ENCODE data around the gene PRX.

PRX gene

GRCh38 chr19:40449506-40449905, 36.3 kb upstream of the PRX start:
- Histone ChIP-seq H4K20me1 (ENCODE audit: insufficient read depth, low read length) (no peaks in the 10 kb centered on the region), H3K4me2 (ENCODE audit: low read length) (no peak overlapping the region), H3K9me2 (ENCODE audit: low read depth, low read length) (no peaks in the 10 kb centered on the region), H3K4me1 (ENCODE audit: insufficient read depth, low read length, severe bottlenecking) (peaks cover 4% of the 10 kb centered on the region), H3K79me2 (ENCODE audit: insufficient read depth, low read length) (no peaks in the 10 kb centered on the region), H3K27ac (ENCODE audit: low read depth, low read length, poor library complexity, severe bottlenecking) (no peak overlapping the region), H3K27me3 (ENCODE audit: insufficient read depth, low read length) (no peaks in the 10 kb centered on the region), H3K36me3 (ENCODE audit: insufficient read depth, low read length) (no peaks in the 10 kb centered on the region), H3F3A (ENCODE audit: insufficient read depth, low read length) (no peaks in the 10 kb centered on the region), H2AFZ (ENCODE audit: low read length) (no peak overlapping the region), H3K9me3 (ENCODE audit: low read length) (no peaks in the 10 kb centered on the region), H3K9ac (ENCODE audit: low read length) (no peak overlapping the region), H3K4me3 (ENCODE audit: low read depth, low read length, poor library complexity, severe bottlenecking) (no peak overlapping the region)
- TF ChIP-seq CTCF (IDR thresholded peaks at IDR 0.05; ENCODE audit: low read length): no peak
- TF ChIP-seq EZH2 (IDR thresholded peaks at IDR 0.05; ENCODE audit: borderline replicate concordance, low read length): no peak

- no peak overlapping the region for H3K9ac ChIP-seq (ENCODE audit: low read length)
- no peak overlapping the region for H3K4me2 ChIP-seq (ENCODE audit: low read length)
- peaks cover 9% of the 10 kb centered on the region; the same call in 1 of the 2 replicates for H3K36me3 ChIP-seq (ENCODE audit: insufficient read depth, low read length)
- H3K4me3 ChIP-seq (ENCODE audit: low read depth, low read length, poor library complexity, severe bottlenecking): no peak overlapping the region
- H2AFZ ChIP-seq (ENCODE audit: low read length): no peak overlapping the region
- H4K20me1 ChIP-seq (ENCODE audit: insufficient read depth, low read length): no peaks in the 10 kb centered on the region
- H3K27me3 ChIP-seq (ENCODE audit: insufficient read depth, low read length): no peaks in the 10 kb centered on the region
- H3K4me1 ChIP-seq (ENCODE audit: insufficient read depth, low read length, severe bottlenecking): peaks cover 13% of the 10 kb centered on the region
- H3K79me2 ChIP-seq (ENCODE audit: insufficient read depth, low read length): peaks cover 10% of the 10 kb centered on the region
- TF ChIP-seq CTCF (IDR thresholded peaks at IDR 0.05; ENCODE audit: low read length) (no peak), EZH2 (IDR thresholded peaks at IDR 0.05; ENCODE audit: borderline replicate concordance, low read length) (no peak)
- H3F3A ChIP-seq (ENCODE audit: insufficient read depth, low read length): no peaks in the 10 kb centered on the region
- no peaks in the 10 kb centered on the region for H3K9me2 ChIP-seq (ENCODE audit: low read depth, low read length)
- H3K9me3 ChIP-seq (ENCODE audit: low read length): no peaks in the 10 kb centered on the region
- no peak overlapping the region for H3K27ac ChIP-seq (ENCODE audit: low read depth, low read length, poor library complexity, severe bottlenecking)
Observed at GRCh38 chr19:40446263-40446784, 33.1 kb upstream of the PRX start.

- no peaks in the 10 kb centered on the region for H3K27me3 ChIP-seq (ENCODE audit: insufficient read depth, low read length)
- no peaks in the 10 kb centered on the region for H3K9me2 ChIP-seq (ENCODE audit: low read depth, low read length)
- H2AFZ ChIP-seq (ENCODE audit: low read length): no peak overlapping the region
- H3K79me2 ChIP-seq (ENCODE audit: insufficient read depth, low read length): peaks cover 10% of the 10 kb centered on the region
- no peak overlapping the region for H3K4me2 ChIP-seq (ENCODE audit: low read length)
- H3K4me1 ChIP-seq (ENCODE audit: insufficient read depth, low read length, severe bottlenecking): peaks cover 13% of the 10 kb centered on the region
- H3K9ac ChIP-seq (ENCODE audit: low read length): no peak overlapping the region
- no peaks in the 10 kb centered on the region for H3F3A ChIP-seq (ENCODE audit: insufficient read depth, low read length)
- H3K9me3 ChIP-seq (ENCODE audit: low read length): no peaks in the 10 kb centered on the region
- H3K36me3 ChIP-seq (ENCODE audit: insufficient read depth, low read length): peaks cover 14% of the 10 kb centered on the region; the same call in 1 of the 2 replicates
- TF ChIP-seq EZH2 (IDR thresholded peaks at IDR 0.05; ENCODE audit: borderline replicate concordance, low read length) (no peak), CTCF (IDR thresholded peaks at IDR 0.05; ENCODE audit: low read length) (no peak)
- H3K4me3 ChIP-seq (ENCODE audit: low read depth, low read length, poor library complexity, severe bottlenecking): no peak overlapping the region
- no peaks in the 10 kb centered on the region for H4K20me1 ChIP-seq (ENCODE audit: insufficient read depth, low read length)
- no peak overlapping the region for H3K27ac ChIP-seq (ENCODE audit: low read depth, low read length, poor library complexity, severe bottlenecking)
Observed at GRCh38 chr19:40445780-40446262, 32.6 kb upstream of the PRX start.

Measured in OCI-LY1 (cell line).